HG03469 (cell line): ENCODE measurements around the gene DYNAP.
A peak's percentile ranks its signal among the peaks of the same experiment; 100 is the strongest.

Experiments
- ATAC-seq: cut with Tn5 transposase; IDR thresholded peaks from one replicate; pipeline ENCODE4 v1.9.1; 2021; ENCODE audit warnings: mild to moderate bottlenecking, moderate library complexity, moderate number of reproducible peaks; ENCODE audit not compliant: unreplicated experiment

Gene DYNAP, protein sequence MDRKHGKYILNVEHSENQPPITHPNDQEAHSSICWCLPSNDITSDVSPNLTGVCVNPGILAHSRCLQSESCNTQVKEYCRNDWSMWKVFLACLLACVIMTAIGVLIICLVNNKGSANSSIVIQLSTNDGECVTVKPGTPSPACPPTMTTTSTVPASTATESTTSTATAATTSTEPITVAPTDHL

DNA sequence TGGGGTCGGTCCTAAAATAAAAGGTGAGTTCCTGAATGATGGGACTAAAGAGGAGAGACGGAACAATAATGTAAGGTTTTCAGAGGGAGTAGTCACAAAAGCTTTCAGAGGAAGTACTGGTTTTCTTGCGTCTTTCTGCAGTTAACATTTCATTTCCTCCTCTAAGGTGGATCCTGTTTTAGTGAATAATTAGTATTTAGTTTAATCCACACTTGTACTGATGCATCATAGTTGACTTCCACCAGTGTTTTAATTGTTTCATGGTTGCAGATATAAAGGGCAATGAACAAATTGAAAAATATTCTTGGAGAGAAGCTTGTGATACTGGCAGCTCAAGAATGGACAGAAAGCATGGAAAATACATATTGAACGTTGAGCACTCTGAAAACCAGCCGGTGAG is at the start of gene DYNAP:
TSS of gene DYNAP (plus strand) at position 301 of the 400 bp plus-strand sequence. CDS start at position 339, 38 bp downstream.
- no peak for ATAC-seq

DNA sequence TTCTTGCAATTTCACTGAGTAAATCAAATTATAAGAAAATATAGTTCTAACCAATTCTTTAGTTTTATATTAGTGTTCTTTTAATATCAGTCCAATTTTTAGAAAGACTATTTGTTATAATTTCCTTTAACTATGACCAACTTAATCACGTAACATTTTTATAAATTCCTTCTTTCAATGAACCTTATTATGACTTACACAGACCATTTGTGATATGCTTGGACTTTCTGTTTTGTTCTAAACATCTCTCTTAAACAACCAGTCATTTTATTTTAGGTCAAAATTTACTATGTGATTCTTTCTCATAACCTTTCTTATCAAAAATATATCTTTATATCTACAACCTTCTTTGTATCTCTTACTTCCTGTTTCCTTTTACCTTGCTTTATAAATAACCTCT is 39.5 kb upstream of the DYNAP start:
- ATAC-seq, result no peak

DNA sequence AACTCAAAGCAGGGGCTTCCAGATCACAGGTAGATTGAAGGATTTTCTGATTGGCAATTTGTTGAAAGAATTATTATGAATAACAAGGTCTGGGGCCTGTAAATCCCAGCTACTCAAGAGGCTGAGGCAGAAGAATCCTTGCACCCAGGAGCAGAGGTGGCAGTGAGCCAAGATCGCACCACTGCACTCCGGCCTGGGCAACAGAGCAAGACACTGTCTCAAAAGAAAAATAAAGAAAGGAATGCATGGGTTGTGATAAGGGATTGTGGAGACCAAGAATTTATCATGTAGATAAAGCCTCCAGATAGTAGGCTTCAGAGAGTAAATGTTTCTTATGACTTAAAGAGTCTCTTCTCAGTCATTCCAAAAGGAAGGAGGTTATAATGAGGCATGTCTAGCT is 35.8 kb upstream of the DYNAP start:
- no peak for ATAC-seq

DNA sequence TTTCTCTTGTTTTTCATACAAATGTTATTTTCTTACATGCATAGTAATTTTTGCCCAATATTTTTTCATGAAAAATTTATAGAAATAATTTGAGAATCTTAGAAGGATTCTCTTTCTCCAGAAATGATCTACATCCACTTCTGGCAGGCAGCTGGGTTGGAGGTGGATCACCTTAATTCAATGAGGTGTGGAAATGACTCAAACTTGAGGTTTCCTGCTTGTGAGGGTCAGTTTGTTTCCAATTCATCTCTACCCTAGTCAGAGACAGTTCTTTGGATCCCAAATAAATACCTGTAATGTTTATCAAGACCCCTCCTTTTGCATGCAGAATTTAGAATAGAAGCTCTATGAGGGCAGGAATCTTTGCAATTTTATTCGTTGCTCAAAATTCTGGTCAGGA is 35.0 kb upstream of the DYNAP start:
- no peak for ATAC-seq

DNA sequence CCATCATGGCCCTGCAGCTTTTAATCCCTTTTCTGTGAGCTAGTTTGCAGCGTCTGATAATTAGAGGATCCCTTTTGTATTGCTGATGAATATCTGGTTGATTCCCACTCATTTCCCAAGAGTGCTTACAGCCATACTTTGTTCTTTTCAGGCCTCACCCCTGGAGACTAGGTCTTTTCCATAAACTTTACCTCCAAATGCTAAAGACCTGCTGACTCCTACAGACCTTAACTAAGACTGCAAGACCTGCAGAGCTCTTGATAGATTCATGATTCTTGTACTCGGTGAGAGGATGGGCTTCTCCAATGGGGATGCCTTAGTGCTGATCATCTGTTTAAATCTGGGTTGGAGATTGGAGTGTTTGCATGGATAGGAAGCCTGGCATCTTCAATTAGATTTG is 33.1 kb upstream of the DYNAP start:
- no peak for ATAC-seq

DNA sequence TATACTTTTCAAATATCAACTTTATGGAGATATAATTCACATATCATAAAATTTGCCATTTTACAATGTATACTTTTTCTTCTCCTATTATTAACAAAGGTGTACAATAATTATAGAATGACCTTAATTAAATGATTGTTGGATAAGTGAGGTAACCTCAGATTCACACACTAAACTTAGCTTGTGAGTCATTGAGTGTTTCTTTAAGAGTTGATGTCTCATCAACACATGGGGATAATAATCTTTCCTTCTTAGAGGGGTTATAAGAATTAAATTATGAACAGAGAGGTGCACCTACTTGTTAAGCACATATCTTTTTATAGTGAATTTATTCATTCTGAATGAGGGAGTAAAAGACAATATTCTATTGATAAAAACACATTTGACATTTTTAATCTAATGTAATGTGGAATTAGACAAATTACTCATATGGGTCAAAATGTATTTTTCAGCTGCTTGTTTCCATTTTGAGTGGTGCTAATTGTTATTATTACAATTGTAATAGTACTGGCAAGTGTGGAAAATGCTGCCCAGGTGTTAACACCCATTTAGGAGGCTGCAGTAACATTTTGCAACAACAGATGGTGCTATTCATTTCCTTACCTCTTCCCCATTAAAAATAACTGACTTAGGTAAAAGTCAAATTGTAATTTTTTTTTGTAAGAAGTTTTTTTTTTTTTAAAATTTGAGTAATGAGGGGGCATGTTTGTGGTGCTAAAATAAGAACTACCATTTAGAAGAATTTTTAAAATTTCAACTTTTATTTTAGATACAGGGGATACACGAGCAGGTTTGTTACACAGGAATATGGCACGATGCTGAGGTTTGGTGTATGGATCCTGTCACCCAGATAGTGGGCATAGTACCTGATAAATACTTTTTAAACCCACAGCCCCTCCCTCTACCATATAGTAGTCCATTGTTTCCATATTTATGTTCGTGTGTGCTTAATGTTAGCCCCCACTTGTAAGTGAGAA is 32.1 kb upstream of the DYNAP start:
- ATAC-seq, result peak; percentile 55

DNA sequence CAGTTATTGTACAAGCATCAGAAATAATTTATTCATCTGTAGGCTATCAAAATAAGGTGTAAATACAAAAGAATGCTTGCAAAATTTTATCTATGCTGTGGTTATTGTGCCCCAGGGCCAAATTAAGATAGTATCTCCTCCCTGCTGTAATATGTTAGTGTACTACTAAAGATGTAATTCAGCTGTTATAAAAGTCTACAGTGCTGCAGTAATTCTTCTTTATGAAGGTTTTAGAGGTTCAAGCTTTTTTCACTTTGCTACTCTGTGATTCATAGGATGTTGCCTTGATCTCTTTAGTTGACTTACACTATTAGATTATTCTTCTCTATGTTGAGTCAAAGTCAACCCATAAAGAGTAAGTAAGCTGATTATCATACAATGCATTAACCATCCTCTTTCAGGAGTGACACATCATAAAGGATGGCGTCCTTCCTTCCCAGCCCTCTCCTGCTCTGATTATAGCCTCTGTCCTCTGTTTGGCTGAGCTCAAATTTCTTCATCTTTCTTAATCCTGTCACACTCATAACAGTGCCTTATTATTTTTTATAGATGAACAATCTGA is 29.3 kb upstream of the DYNAP start:
- ATAC-seq, result no peak

DNA sequence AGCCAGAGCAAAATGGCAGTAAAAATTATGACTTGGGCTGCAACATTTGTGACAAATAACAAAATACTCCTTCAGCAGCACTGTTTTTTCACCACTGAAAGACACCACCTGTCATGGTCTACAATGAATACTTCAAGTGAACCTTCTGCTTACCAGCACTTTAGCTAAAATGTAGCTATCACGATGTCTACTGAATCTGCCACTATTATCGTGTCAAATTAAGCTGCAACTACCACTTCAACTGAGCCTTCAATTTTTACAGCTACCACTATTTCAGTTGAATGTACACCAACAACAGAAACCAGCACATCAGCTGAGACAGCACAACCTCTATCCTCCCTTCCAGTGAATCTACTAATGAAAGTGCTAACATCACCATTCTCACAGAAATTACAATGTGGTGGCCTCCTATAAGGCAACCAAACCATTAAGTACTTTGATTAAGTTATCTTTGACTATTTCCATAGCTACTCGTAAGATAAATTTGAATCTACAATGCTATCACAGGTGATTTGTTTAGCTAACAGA is 10.8 kb upstream of the DYNAP start:
- ATAC-seq, result no peak

DNA sequence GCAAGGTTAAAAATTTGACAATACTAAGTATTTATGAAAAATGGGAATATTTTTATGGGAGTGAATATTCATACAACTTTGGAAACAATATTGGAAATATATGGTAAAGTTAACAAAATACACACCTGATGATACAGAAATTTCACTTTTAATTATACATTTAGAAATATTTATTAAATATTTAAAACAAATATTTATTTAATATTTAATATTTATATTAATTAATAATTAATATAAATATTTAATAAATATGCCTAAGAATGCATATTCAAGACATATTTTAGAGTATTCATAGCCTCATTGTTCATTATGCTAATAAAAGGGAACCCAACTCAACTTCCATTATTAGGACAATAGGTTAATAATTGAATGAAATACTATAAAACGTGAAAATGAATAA is 7.0 kb upstream of the DYNAP start:
- no peak for ATAC-seq

DNA sequence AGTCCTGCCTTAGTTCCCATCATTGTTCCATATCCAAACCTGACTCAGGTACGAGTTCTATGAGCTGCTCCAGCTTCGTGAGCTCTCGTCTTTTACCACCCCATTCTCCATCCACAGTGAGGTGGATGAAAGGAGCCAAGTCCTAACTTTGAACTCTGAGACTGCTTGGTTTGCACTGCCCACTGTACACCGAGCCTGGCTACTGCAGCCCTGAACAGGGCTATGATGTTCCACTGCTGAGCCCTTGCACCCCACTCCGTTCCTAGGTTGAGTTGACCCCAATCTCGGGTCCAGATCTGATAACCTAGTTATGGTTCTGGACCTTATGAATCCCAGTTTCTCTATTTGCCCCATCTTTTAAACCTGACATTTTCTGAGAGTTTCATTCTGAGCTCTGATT is 5.3 kb upstream of the DYNAP start:
- no peak for ATAC-seq

DNA sequence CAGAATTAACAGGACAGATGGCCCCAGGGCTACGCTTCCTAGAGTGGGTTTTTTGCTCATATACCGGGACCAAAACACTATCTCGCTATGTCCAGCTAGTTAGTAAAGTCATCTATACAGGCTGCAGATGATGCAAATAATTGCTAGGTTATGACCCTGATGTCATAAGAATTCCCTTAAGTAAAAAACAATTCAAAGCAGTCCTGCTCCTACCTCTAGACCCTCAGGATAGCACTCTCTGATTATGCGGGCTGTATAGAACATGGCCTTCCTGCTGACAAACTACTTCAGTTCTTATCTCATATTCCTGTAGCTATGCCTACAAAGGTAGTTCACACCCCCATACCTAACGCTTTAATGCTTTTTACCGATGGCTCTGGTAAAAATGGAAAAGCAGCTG is 13.2 kb downstream of the DYNAP start:
- no peak for ATAC-seq

DNA sequence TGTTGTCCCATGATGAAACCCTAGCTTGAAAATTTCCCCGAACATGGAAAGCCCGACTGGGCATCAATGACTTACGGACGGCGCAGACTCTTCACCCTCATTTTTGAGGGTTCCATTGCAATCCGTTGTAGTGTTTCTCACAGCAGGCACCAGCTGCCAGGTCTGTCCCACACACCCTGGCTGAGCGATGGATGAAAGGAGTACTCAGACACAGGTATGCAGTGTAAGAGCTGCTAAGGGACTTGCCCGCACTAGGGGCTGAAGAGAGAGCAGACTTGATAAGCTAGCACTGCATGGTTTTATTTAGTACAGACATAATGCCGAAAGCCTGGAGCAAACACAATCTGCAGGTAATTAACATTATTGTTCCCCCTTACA is 15.8 kb downstream of the DYNAP start:
- no peak for ATAC-seq

DNA sequence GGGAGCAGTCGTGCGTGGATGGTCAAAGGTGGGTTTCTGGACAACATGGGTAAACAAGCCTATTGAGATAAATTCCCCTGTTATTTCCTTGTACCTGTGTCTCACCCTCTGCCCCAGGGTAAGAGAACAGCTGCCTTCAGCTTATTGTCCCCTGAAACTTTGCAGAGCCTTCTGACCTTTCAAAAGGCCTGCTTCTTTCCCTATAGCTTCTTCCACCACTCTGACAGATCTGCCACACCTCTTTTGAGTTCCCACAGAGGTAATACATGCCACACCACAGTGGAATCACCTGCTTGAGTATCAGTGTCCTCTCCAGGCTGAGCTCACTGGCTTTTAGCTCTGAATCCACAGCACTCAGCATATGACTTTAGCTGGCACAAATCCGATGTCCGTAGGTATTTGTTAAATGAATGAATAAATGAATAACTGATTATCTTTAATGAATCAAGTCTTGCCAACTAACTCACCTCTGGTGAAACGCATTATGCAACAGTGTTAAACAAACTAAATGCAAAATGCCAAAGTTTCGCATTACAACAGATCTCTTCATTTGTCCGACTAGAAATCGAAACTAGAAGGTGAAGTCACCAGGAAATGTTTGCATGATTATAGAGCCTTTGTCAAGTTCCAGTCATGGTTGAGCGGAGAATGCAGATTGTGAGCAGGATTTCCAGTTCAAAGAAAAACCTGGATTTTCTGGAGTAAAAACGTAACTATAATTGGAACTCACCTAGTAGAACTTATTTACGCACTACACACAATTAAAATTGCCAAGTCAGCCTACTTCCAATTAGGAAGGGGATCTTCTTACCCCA is 16.4 kb downstream of the DYNAP start:
- ATAC-seq, result no peak

DNA sequence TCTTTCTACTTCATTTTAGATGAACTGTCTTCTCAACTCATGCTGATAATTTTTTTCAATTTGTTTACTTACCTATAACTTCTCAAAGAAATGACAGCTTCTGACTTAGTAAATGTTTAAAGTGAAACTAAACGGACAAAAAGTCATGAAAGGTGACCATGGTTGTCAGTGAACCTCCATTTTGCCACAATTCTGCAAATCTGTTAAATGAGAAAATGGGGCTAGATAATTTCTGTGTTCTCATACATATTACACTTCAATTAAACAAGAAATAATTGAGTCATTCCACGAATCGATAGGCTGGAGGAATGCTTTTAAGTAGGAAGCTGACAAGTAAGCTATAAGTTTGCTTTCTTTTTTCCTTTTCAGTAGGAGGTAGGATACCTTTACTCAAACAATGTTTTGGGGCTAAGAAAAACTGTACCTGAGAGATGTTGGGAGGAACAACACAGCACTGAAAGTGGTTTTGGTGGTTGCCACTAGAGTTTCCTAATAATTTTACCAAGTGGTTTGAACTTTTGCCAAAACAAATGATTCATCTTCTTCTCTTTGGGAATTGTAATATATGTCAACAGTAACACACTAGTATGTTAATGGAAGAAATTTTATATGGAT is 17.1 kb downstream of the DYNAP start:
- ATAC-seq, result no peak

DNA sequence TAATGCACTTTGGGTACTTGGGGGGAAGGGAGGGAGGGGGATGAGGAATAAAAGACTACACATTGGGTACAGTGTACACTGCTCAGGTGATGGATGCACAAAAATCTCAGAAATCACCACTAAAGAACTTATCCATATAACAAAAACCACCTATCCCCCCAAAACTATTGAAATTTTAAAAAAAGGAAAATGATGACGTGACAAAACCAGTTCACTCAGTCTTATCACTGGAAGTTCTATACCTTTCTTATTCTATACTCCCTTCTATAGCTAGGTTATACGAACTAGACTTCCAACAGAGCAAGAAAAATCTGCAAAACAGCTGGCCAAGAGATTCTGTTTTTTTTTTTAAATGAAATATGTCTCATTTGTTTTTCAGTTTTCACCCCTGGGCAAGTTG is 20.8 kb downstream of the DYNAP start:
- ATAC-seq, result no peak

DNA sequence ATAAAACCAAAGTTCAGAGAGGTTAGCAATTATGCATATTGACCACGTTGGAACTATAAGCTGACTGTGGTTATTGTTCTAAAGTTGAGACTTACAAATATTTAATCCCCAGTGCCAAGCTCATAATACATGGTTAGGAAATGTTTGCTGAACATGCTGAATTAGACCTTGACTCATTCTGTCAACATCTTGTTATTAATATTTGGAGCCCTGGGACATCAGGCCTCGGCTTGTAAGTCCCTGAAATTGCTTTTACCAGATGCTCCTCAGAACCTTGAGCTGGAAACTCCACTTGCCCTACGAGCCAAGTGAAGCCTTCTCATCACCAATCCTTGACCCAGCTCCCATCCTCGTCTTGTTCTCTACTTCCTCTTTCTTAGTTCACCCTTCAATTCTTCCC is 21.2 kb downstream of the DYNAP start:
- ATAC-seq, result no peak

DNA sequence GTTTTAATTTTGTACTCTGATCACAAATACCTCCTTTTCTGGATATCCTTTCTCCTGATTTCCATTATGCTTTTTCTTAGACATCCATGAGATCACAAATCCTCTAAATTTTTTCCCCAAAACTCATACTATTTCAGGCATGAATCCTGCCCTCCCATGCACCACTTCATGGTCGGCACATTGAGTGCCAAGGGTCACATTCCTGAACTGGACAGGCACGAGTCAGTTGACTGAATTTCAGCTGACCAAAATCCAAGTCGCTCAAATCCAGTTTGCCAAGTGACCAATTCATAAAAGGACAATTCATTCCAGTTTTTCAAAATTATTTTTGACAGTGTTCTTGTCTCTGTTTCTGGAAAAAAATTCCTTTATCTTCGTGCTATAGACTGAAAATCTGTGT is 22.1 kb downstream of the DYNAP start:
- no peak for ATAC-seq

DNA sequence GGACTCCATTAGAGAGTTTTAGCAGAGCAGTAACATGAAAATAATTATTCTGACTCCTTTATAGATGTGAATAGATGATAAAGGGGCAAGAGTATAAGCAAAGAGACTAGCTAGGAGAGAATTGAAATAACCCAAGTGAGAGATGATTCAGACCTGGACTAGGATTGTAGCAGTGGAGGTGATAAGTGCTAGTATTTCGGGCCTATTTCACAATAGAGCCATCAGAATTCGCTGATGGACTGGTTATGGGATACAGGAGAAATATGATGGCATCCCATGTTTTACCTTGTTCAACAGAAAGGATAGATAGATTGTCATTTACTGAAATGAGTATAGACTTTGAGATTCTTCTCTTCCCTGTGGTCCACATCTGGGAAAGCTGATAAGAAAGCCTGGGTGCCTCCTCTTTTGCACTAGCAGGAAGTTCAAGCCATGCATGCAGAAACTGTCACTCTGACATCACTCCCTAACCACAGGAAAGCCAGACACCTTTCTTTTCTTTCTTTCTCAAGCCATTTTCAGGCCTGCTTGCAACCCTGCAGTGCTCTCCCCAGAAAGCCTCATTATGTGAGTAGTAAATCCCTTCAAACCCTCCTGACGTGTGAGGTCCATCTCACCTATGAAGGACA is 25.3 kb downstream of the DYNAP start:
- peak; percentile 69 for ATAC-seq

DNA sequence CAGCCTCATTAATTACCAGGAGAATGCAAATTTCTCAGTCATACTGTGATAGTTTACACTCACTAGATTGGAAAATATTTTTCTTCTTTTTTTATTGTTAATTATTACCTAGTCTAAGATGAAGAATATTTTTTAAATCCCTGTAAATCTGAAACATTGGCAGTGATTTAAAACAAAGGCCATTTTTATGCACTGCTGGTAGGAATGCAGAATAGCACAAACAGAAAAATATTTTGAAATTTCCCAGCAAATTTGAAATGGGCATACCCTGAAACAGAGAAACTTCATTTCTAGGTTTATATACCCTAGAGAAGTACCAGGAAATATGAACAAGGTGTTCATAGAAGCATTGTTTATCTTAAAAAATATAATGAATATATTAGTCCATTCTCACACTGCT is 31.0 kb downstream of the DYNAP start:
- ATAC-seq, result no peak

DNA sequence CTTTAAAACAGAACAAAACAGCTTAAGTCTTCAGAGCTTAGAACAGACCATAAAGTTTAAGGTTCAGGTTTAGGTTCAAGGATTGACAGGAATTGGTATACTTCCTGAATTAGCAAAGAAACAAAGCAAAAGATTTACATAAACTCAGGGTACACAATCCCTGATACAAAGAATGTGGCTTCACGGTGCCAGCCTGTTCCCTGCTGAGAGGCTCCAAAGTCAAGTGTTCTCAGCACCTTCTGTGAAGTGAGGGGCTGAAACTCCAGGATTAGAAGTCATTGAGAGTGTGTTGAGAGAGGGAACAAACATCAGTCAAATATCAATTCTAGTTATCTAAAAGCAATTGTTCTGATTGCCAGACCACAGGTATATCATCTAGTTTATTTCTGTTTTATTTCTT is 35.7 kb downstream of the DYNAP start:
- ATAC-seq, result no peak
